Nephron (organoid): ENCODE results near the gene WDR48.
A peak's percentile ranks its signal among the peaks of the same experiment; 100 is the strongest.

Experiments used
- H3K27ac Mint-ChIP-seq, 3 experiments: 2 replicates each; pipeline ENCODE4 v1.8.0; 2020; ENCODE audit warnings: mixed read lengths in 3 of 3, mild to moderate bottlenecking in 2 of 3, moderate library complexity in 1 of 3
- H3K27me3 Mint-ChIP-seq: 2 replicates; pipeline ENCODE4 v1.8.0; 2021; ENCODE audit warnings: low read depth, mild to moderate bottlenecking, moderate library complexity, mixed read lengths
- H3K36me3 Mint-ChIP-seq: 2 replicates; pipeline ENCODE4 v1.8.0; 2020; ENCODE audit warnings: low read depth, mixed read lengths
- H3K4me1 Mint-ChIP-seq: 2 replicates; pipeline ENCODE4 v1.8.0; 2020; ENCODE audit warnings: mixed read lengths
- H3K4me3 Mint-ChIP-seq, 3 experiments: 2 replicates each; pipeline ENCODE4 v1.8.0; 2020; ENCODE audit warnings: mild to moderate bottlenecking in 3 of 3, mixed read lengths in 3 of 3, moderate library complexity in 2 of 3
- H3K9me3 Mint-ChIP-seq: 2 replicates; pipeline ENCODE4 v1.8.0; 2020; ENCODE audit warnings: mixed read lengths
- CTCF ChIP-seq, 3 experiments: fragments of 200-600 bp; sonication (generic); IDR thresholded peaks; one replicate each; pipeline ENCODE4 v1.5.0; 2021; ENCODE audit warnings: antibody characterized with exemption in 3 of 3; ENCODE audit not compliant: unreplicated experiment in 3 of 3

Gene WDR48

GRCh38 chr3:39106851-39107387, 55.1 kb downstream of the WDR48 start:
- H3K4me3 Mint-ChIP-seq: peak overlapping the region; percentile 90 to 92 (median 92)
- H3K4me1 Mint-ChIP-seq: peaks cover 45% of the 10 kb centered on the region

GRCh38 chr3:39107388-39108199, 55.8 kb downstream of the WDR48 start, which contains the start of the genes GORASP1 and TTC21A:
GORASP1 (minus strand) TSS chr3:39107627; CDS start chr3:39107541, 86 bp downstream.
TTC21A (plus strand) TSS chr3:39107680; CDS start chr3:39107838, 158 bp downstream.
- H3K27me3 Mint-ChIP-seq: no peaks in the 10 kb centered on the region
- H3K27ac Mint-ChIP-seq: peak within 1 kb of the TSS; percentile 73 to 93 (median 88)
- no peak for TF ChIP-seq CTCF (IDR thresholded peaks at IDR 0.05; ENCODE audit: unreplicated experiment in 3 of 3)
- H3K4me3 Mint-ChIP-seq: peak within 1 kb of the TSS; percentile 92 to 96 (median 95)
- peaks cover 4% of the 10 kb centered on the region for H3K36me3 Mint-ChIP-seq
- H3K4me1 Mint-ChIP-seq: peaks cover 40% of the 10 kb centered on the region
- H3K9me3 Mint-ChIP-seq: no peaks in the 10 kb centered on the region

More at GRCh38 chr3:39106851-39107387, 55.1 kb downstream of the WDR48 start:
- H3K27me3 Mint-ChIP-seq: no peaks in the 10 kb centered on the region
- peaks cover 4% of the 10 kb centered on the region for H3K36me3 Mint-ChIP-seq
- H3K27ac Mint-ChIP-seq: peak overlapping the region; percentile 17 to 88 (median 82)
- TF ChIP-seq CTCF (IDR thresholded peaks at IDR 0.05; ENCODE audit: unreplicated experiment in 3 of 3): peak in 1 of 3 experiments; percentile 6
- no peaks in the 10 kb centered on the region for H3K9me3 Mint-ChIP-seq

DNA sequence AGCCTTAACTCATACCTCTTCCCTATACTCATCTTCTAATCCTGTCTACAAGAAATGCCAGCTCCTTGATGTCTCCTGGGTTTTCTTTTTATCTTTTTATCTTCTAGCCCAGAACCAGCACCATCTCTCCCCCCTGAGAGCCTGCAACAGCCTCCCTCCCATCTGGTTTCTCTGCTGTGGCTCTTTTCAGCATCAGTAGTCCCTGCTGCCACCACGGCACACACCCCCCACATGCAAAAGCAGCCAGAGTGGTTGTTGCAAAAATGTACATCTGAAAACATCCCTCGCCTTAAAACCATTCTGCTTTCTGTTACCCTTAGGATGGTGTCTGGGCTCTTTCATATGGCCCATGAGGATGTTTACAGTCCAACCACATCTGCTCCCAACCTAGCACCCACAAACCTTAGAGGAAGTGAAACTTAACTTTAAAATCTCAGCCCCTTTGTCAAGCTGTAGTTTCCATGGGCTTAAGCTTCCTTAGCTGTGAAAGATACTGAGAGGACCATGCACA, 56.4 kb downstream of the WDR48 start:
- Mint-ChIP-seq H3K9me3 (no peaks in the 10 kb centered on the region), H3K4me1 (peaks cover 40% of the 10 kb centered on the region), H3K4me3 (peak overlapping the region; percentile 91 to 96 (median 95)), H3K27ac (peak overlapping the region; percentile 73 to 93 (median 85)), H3K36me3 (peaks cover 4% of the 10 kb centered on the region), H3K27me3 (no peaks in the 10 kb centered on the region)
- TF ChIP-seq CTCF (IDR thresholded peaks at IDR 0.05; ENCODE audit: unreplicated experiment in 3 of 3): no peak

DNA sequence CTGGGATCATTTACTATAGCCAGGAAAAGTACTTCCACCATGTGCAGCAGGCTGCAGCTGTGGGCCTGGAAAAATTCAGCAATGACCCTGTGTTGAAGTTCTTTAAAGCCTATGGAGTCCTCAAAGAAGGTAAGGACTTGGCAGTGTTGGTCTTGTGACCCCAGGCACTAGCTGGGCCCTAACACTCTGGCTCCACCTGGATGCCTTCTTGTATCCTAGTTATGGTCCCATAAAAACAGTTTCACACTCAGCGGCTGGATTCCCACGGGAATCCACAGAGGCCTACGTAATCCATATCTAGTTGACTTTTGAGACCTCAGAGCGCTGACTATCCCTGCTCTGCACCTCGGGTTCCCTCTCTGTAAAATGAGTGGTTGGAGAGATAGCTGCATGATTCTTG, 57.3 kb downstream of the WDR48 start:
- Mint-ChIP-seq H3K27ac (no peak overlapping the region), H3K9me3 (no peaks in the 10 kb centered on the region), H3K4me3 (peak overlapping the region; percentile 91 to 96 (median 95)), H3K4me1 (peaks cover 34% of the 10 kb centered on the region), H3K36me3 (peaks cover 4% of the 10 kb centered on the region), H3K27me3 (no peaks in the 10 kb centered on the region)
- no peak for TF ChIP-seq CTCF (IDR thresholded peaks at IDR 0.05; ENCODE audit: unreplicated experiment in 3 of 3)

DNA sequence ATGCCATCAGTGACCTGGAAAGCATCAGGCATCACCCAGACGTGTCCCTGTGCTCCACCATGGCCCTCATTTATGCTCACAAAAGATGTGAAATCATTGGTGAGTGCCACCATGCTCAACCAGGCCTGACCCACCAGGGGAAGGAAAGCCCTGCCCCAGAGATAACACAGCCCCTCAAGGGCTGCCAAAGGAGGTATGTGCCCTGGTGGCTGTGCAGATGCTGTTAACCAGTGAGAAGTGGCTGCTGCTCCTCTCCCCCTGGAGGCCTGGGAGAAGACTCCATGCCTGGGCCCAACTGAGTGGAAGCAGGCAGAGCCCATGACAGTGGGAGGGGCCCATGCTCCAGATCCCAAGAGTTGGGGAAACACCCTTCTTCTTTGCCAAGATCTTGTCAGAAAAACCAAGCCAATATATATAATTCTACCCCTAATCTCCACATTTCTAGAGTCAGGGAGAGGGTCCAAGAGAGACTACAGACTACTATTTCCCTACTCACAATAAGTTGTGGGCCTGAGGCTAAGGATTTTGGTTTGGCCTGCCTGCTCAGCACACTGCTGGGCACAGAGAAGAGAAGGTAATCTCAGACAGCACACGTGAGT, 58.3 kb downstream of the WDR48 start:
- Mint-ChIP-seq H3K4me3 (no peak overlapping the region), H3K27me3 (no peaks in the 10 kb centered on the region), H3K27ac (no peak overlapping the region), H3K36me3 (peaks cover under 1% of the 10 kb centered on the region), H3K4me1 (peaks cover 31% of the 10 kb centered on the region), H3K9me3 (no peaks in the 10 kb centered on the region)
- no peak for TF ChIP-seq CTCF (IDR thresholded peaks at IDR 0.05; ENCODE audit: unreplicated experiment in 3 of 3)
